GM18909 (cell line): ENCODE results near the gene FALEC.

Experiments
- ATAC-seq: cut with Tn5 transposase; IDR thresholded peaks from one replicate; pipeline ENCODE4 v1.9.1; 2021; ENCODE audit warnings: mild to moderate bottlenecking; ENCODE audit not compliant: unreplicated experiment, poor library complexity

FALEC gene

GRCh38 chr1:150515328-150516049, at the start of gene FALEC:
Gene FALEC, plus strand, starts transcription at chr1:150515752.
- ATAC-seq: peak; percentile 92

GRCh38 chr1:150466964-150467363, 48.6 kb upstream of the FALEC start:
- no peak for ATAC-seq

- no peak for ATAC-seq
Measured at GRCh38 chr1:150469291-150469690, 46.3 kb upstream of the FALEC start.

GRCh38 chr1:150472601-150473200, 42.9 kb upstream of the FALEC start:
- ATAC-seq: no peak

GRCh38 chr1:150473659-150474058, 41.9 kb upstream of the FALEC start:
- ATAC-seq: no peak

GRCh38 chr1:150474869-150475268, 40.7 kb upstream of the FALEC start:
- ATAC-seq: no peak

- no peak for ATAC-seq
Measured at GRCh38 chr1:150476754-150477153, 38.8 kb upstream of the FALEC start.

GRCh38 chr1:150477320-150477719, 38.2 kb upstream of the FALEC start:
- ATAC-seq: no peak

GRCh38 chr1:150477733-150478132, 37.8 kb upstream of the FALEC start:
- no peak for ATAC-seq

- ATAC-seq: no peak
Measured at GRCh38 chr1:150479370-150479769, 36.2 kb upstream of the FALEC start.

GRCh38 chr1:150479927-150480352, 35.6 kb upstream of the FALEC start:
- no peak for ATAC-seq

GRCh38 chr1:150484431-150484830, 31.1 kb upstream of the FALEC start:
- no peak for ATAC-seq

- ATAC-seq: no peak
Measured at GRCh38 chr1:150484861-150485260, 30.7 kb upstream of the FALEC start.

GRCh38 chr1:150486966-150487762, 28.4 kb upstream of the FALEC start, which contains the start of gene TARS2:
Gene TARS2, plus strand, starts transcription at chr1:150487419. Its CDS starts 32 bp downstream, at chr1:150487451.
- peak; percentile 99 for ATAC-seq

GRCh38 chr1:150487763-150488115, 27.8 kb upstream of the FALEC start:
- no peak for ATAC-seq

- ATAC-seq: no peak
Measured at GRCh38 chr1:150493175-150493574, 22.4 kb upstream of the FALEC start.

GRCh38 chr1:150498342-150498741, 17.2 kb upstream of the FALEC start:
- no peak for ATAC-seq

GRCh38 chr1:150505431-150505830, 10.1 kb upstream of the FALEC start:
- ATAC-seq: no peak

GRCh38 chr1:150507912-150508864, 7.4 kb upstream of the FALEC start, which contains the start of gene ECM1:
Gene ECM1, plus strand, starts transcription at chr1:150508109. Its CDS starts 101 bp downstream, at chr1:150508210.
- ATAC-seq: no peak

GRCh38 chr1:150508982-150509381, 6.6 kb upstream of the FALEC start:
- ATAC-seq: no peak
